GM19328 (cell line): ENCODE results near the gene CHAC2.
"Not testable (repeated sequence)": the region's sequence is repeated elsewhere in the genome, so short reads cannot be mapped to it uniquely, and the experiment has no call there.

Source experiments
- ATAC-seq: cut with Tn5 transposase; IDR thresholded peaks from one replicate; pipeline ENCODE4 v1.9.1; 2021; ENCODE audit warnings: mild to moderate bottlenecking, moderate library complexity; ENCODE audit not compliant: unreplicated experiment

Gene CHAC2

GRCh38 chr2:53777134-53777533 lies 9.5 kb downstream of the CHAC2 start:
- no peak for ATAC-seq

GRCh38 chr2:53778536-53779162 lies 11.0 kb downstream of the CHAC2 start:
- ATAC-seq = no peak

DNA sequence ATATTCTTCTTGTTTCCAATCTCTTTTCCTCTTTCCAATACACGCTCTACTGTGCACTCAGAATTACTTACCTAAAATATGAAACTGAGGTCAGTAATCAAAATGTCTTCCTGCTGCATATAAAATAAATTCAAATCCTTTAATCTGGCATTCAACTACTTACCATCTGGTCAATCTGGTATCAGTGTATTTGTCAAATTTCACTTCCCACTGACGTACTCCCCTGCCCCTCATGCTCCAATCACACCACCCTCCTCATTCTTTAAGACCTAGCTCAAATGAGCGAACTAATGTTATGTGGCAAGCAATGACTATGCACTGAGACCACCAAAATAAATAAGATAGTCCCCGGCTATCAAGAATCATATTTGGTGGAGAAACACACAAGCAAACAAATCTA lies 12.5 kb downstream of the CHAC2 start:
- ATAC-seq = no peak

- ATAC-seq = no peak
Observed at GRCh38 chr2:53782676-53783075, 15.1 kb downstream of the CHAC2 start.

- ATAC-seq = no peak
Observed at GRCh38 chr2:53784436-53784835, 16.8 kb downstream of the CHAC2 start.

- no peak for ATAC-seq
Observed at GRCh38 chr2:53785366-53785765, 17.8 kb downstream of the CHAC2 start.

DNA sequence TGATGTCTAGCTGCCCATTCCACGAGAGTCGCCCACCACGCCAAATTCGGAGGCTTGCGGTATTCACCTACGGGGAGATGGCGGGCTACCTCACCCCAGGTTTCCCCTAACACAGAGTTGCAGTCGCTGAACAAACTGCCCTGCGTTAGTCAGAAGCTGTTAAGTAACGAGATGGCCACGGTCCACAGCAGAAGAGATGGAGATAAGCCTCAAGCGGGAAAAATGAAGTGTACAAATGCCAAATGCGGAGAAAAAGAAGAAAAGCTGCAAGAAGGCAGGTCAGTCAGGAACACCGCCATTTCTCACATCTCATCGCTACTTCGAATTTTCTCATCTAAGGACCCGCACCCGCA lies 18.7 kb downstream of the CHAC2 start:
- ATAC-seq = peak; percentile 9

DNA sequence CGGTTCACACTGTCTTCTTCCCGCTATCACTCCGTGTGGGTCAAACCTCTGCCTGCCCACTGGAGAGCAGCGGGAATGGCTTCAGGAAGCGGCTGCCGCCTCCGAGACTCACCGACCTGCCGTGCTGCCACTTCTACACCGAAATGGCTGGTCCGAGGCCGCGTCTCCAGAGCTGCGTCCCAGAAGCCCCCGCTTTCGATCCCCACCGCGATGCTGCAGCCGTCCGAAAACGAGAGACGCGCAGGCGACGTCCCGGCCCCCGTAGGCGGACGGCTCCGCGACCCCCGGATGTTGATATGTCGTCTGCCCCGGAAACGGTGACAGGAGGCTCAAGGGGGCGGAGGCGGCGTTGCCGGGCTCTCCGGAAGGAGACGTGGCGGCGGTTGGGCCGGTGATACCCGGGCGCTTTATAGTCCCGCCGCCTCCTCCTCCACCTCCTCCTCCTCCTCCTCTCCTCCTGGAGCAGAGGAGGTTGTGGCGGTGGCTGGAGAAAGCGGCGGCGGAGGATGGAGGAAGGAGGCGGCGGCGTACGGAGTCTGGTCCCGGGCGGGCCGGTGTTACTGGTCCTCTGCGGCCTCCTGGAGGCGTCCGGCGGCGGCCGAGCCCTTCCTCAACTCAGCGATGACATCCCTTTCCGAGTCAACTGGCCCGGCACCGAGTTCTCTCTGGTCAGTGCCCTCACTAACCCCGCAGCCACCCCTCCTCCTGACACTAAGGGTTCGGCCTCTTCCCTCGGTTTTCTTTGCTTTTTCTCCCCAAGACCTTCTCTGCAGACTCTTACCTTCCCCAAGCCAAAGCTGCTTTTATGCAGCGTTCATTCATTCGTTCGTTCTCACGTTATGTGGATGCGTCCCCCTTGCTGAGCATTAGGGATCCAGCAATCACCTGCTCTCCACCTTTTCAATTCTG lies 19.4 kb downstream of the CHAC2 start, which contains the start of the genes ASB3 and ERLEC1:
TSS of gene ASB3 (minus strand) at position 249 of the 909 bp plus-strand sequence. CDS start 21,381 bp downstream, outside the sequence.
TSS of gene ERLEC1 (plus strand) at position 340 of the 909 bp plus-strand sequence. CDS start at position 507, 167 bp downstream.
- ATAC-seq = peak; percentile 95

GRCh38 chr2:53787614-53788289 lies 20.1 kb downstream of the CHAC2 start:
- no peak for ATAC-seq

GRCh38 chr2:53793261-53793660 lies 25.7 kb downstream of the CHAC2 start:
- no peak for ATAC-seq

DNA sequence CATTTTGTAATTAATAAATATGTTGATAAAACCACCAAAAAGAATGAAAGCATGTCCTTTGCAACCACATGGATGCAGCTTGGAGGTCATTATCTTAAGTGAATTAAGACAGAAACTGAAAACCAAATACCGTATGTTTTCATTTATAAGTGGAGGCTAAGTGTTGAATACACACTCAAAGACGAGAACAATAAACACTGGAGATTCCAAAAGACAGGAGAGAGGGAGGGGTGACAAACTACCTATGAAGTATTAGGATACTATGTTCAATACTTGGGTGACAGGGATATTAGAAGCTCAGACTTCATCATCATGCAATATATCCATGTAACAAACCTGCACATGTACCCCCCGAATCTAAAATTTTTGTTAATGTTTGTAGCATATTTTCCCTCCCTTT lies 26.2 kb downstream of the CHAC2 start:
- ATAC-seq = no peak

- ATAC-seq = no peak
Observed at GRCh38 chr2:53801547-53801946, 33.9 kb downstream of the CHAC2 start.

- ATAC-seq = no peak
Observed at GRCh38 chr2:53802617-53803151, 35.1 kb downstream of the CHAC2 start.

DNA sequence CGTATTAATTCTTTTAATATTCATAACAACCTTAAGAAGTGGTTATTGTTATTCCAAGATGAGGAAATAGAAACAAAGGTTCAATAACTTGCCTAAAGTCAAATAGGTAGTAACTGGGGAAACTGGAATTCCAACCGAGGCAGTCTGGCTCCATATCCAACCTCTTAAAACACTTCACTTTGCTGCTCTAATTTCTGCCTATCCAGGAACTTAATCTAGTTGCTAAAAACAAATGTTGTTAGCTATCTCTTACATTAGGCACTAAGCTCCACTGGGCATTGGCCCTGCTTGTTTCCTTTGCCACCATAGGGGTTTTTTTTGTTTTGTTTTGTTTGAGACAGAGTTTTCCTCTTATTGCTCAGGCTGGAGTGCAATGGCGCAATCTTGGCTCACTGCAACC lies 44.0 kb downstream of the CHAC2 start:
- ATAC-seq = no peak

DNA sequence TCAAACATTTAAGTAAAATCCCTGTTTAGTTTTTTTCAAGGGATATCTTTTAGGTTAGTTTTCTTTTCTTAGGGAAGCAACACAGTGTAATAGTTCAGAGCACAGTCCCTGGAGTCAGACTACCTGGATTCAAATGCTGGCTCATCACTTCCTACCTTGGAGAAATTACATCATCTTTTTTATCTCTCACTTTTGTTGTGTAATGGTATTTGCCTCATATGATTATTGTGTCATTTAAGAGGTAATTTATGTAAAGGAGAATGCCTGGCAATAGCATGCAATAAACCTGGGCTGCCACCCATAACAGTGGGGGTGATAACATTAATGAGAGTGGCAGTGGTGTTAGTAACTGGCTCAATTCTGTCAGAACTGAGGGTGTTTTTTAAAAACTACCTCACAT lies 45.5 kb downstream of the CHAC2 start:
- ATAC-seq = no peak

- ATAC-seq = no peak
Observed at GRCh38 chr2:53818854-53819435, 51.3 kb downstream of the CHAC2 start.

- no peak for ATAC-seq
Observed at GRCh38 chr2:53819634-53820033, 52.0 kb downstream of the CHAC2 start.

DNA sequence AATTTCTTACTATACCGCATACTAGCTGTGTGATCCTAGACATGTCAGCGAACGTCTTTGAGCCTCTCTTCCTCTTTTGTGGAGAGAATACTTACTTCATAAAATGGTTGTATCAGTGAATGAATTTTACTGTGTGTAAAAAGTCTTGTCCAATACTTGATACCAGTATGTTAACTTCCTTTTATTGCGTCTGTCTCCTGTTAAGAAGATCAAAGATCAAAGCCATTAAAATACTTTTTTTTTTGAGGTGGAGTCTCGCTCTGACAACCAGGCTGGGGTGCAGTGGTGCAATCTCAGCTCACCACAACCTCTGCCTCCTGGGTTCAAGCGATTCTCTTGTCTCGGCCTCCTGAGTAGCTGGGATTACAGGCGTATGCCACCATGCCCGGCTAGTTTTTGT lies 52.4 kb downstream of the CHAC2 start:
- ATAC-seq = no peak

- ATAC-seq = no peak
Observed at GRCh38 chr2:53820711-53821110, 53.1 kb downstream of the CHAC2 start.

GRCh38 chr2:53821810-53822209 lies 54.2 kb downstream of the CHAC2 start:
- ATAC-seq = no peak

GRCh38 chr2:53823639-53824038 lies 56.0 kb downstream of the CHAC2 start:
- not testable (repeated sequence) for ATAC-seq
